ENCODE data around the gene SUV39H1.

Gene SUV39H1

GRCh38 chrX:48676106-48676892, 20.2 kb upstream of the SUV39H1 start (continued):
- TF ChIP-seq ZNF658 (tag by site-specific recombination; IDR thresholded peaks at IDR 0.05) (no peak), ZNF768 (tag by site-specific recombination; IDR thresholded peaks at IDR 0.05) (no peak), ZNF221 (tag by site-specific recombination; IDR thresholded peaks at IDR 0.05; ENCODE audit: borderline replicate concordance) (no peak), MYNN (tag by site-specific recombination; IDR thresholded peaks at IDR 0.05; ENCODE audit: borderline replicate concordance) (no peak), REST (tag by site-specific recombination; IDR thresholded peaks at IDR 0.05) (no peak), OVOL3 (tag by site-specific recombination; IDR thresholded peaks at IDR 0.05) (no peak), ZNF707 (tag by site-specific recombination; IDR thresholded peaks at IDR 0.05) (no peak), PRDM4 (tag by site-specific recombination; IDR thresholded peaks at IDR 0.05) (no peak), FEZF1 (tag by site-specific recombination; IDR thresholded peaks at IDR 0.05) (no peak), ZNF302 (tag by site-specific recombination; IDR thresholded peaks at IDR 0.05; ENCODE audit: low read depth) (no peak), GLIS2 (tag by site-specific recombination; IDR thresholded peaks at IDR 0.05) (peak; percentile 83), ZNF157 (tag by site-specific recombination; IDR thresholded peaks at IDR 0.05) (no peak), YY1 (tag by site-specific recombination; IDR thresholded peaks at IDR 0.05) (0 out of 2 replicates have a peak, but pooled peaks have one; percentile 46), ZBTB8A (tag by site-specific recombination; IDR thresholded peaks at IDR 0.05) (0 out of 2 replicates have a peak, but pooled peaks have one; percentile 15), ZNF639 (tag by site-specific recombination; IDR thresholded peaks at IDR 0.05) (no peak), ZNF311 (tag by site-specific recombination; IDR thresholded peaks at IDR 0.05; ENCODE audit: borderline replicate concordance) (no peak), ZNF19 (tag by site-specific recombination; IDR thresholded peaks at IDR 0.05; ENCODE audit: low read depth) (no peak), ZNF580 (tag by site-specific recombination; IDR thresholded peaks at IDR 0.05) (no peak), ZNF561 (tag by site-specific recombination; IDR thresholded peaks at IDR 0.05; ENCODE audit: borderline replicate concordance) (0 out of 2 replicates have a peak, but pooled peaks have one; percentile 24), PRDM2 (tag by site-specific recombination; IDR thresholded peaks at IDR 0.05; ENCODE audit: borderline replicate concordance) (no peak), MEIS1 (CRISPR knock-in tag; IDR thresholded peaks at IDR 0.05; ENCODE audit: borderline replicate concordance) (no peak), KLF7 (tag by site-specific recombination; IDR thresholded peaks at IDR 0.05; ENCODE audit: borderline replicate concordance) (no peak), ZNF555 (tag by site-specific recombination; conservative IDR thresholded peaks at IDR 0.05) (no peak), ZBTB48 (tag by site-specific recombination; IDR thresholded peaks at IDR 0.05) (no peak), BCL11B (tag by site-specific recombination; IDR thresholded peaks at IDR 0.05; ENCODE audit: low read depth) (no peak), GLIS1 (tag by site-specific recombination; IDR thresholded peaks at IDR 0.05) (peak; percentile 91)
